Measurements from ENCODE around the gene LDLRAP1.

Gene LDLRAP1

DNA sequence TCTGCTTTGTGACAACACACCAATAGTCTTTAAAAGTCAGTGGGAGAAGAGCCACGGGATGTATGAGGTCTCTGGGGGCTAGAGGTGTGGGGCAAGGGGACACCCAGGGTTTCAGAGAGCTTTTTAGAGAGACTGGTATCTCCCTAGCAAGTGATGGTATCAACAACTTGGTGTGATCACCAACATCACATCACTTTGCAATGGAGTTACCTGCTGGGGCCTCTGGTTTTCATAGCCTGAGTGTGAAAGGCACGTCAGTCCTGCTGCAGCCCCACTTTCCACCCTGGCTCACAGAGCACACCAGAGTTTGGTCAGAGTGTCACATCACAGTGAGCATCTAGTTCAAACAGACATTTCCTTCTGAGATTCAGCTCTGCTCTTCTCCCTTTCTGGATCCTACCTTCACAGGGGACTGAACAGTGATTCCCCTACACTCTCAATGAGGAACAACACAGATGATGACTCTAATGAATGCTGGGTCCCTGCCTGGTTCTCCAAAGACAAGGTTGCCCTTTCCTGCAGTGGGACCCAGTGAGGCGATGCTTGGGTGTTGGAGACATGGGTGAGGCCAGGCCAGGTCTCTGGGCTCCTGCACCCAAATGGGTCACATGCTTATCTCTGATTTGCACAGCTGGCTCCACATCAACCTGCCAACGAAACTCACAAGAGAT is 71.2 kb downstream of the LDLRAP1 start:
- H3K36me3 ChIP-seq (ENCODE audit: control insufficient read depth, insufficient read depth, low read length): no peaks in the 10 kb centered on the region
- H3K27ac ChIP-seq (ENCODE audit: low read depth, low read length): no peak overlapping the region
- no peak overlapping the region for H2BK5ac ChIP-seq (ENCODE audit: low read length)
- peaks cover 5% of the 10 kb centered on the region for H3K4me1 ChIP-seq (ENCODE audit: control insufficient read depth, low read depth, low read length)
- H4K5ac ChIP-seq (ENCODE audit: low read length): no peak overlapping the region
- no peak overlapping the region for H3K9ac ChIP-seq (ENCODE audit: low read length)
- H3K23ac ChIP-seq (ENCODE audit: low read length): no peak overlapping the region
- no peak overlapping the region for H2BK120ac ChIP-seq (ENCODE audit: low read depth, low read length)
- no peak overlapping the region for H3K4me3 ChIP-seq (ENCODE audit: low read length)
- no peak overlapping the region for H3K4me2 ChIP-seq (ENCODE audit: low read length)
- H3K4ac ChIP-seq (ENCODE audit: low read depth, low read length): no peak overlapping the region
- H3K18ac ChIP-seq (ENCODE audit: low read length): no peak overlapping the region
- no peak overlapping the region for H4K8ac ChIP-seq (ENCODE audit: low read depth, low read length)
- H3K56ac ChIP-seq (ENCODE audit: low read length): no peak overlapping the region
- no CpG with 5 or more reads among the region's 4 CpGs for WGBS (ENCODE audit: extremely low coverage, insufficient coverage, low lambda C conversion rate)
- no peak overlapping the region for H2AK5ac ChIP-seq (ENCODE audit: low read length)
- no peaks in the 10 kb centered on the region for H3K27me3 ChIP-seq (ENCODE audit: insufficient read depth, low read length, poor library complexity)
- no peak overlapping the region for H2BK15ac ChIP-seq (replicated peaks; ENCODE audit: low read depth)
- no peak for DNase-seq
- H3K79me2 ChIP-seq (ENCODE audit: control insufficient read depth, insufficient read depth, low read length): no peaks in the 10 kb centered on the region
- no peaks in the 10 kb centered on the region for H3K79me1 ChIP-seq (ENCODE audit: low read length)

GRCh38 chr1:25615172-25615541 is 71.8 kb downstream of the LDLRAP1 start:
- no CpG with 5 or more reads among the region's 7 CpGs for WGBS (ENCODE audit: extremely low coverage, insufficient coverage, low lambda C conversion rate)

DNA sequence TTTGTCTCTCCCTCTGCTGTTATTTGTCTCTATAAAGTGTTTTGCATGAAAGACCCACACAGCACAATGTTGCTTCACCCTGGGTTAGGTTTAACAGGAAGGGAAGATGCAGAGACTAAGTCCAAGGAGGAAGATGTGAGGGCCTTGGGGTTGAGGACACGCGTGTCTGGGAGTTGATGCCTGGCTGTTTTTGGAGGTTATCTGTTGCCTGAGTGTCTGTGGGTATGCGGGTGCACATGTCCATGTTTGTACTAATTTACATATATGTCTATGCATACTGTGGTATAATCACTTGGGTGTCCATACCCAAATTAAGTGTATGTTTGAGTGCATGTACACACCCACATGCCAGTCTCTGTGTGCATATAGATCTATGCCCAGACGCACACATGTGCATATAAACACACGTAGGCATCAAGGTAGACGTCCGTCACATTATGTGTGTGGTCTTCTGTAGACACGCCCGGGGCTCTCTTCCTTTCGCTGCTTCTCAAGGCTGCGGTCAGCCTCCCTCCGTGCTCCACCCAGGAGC is 72.2 kb downstream of the LDLRAP1 start:
- peak overlapping the region; percentile 35 for H3K18ac ChIP-seq (ENCODE audit: low read length)
- H3K79me2 ChIP-seq (ENCODE audit: control insufficient read depth, insufficient read depth, low read length): no peaks in the 10 kb centered on the region
- H2AK5ac ChIP-seq (ENCODE audit: low read length): no peak overlapping the region
- no peak overlapping the region for H4K8ac ChIP-seq (ENCODE audit: low read depth, low read length)
- peak overlapping the region; percentile 81 for H3K9ac ChIP-seq (ENCODE audit: low read length)
- no CpG with 5 or more reads among the region's 12 CpGs for WGBS (ENCODE audit: extremely low coverage, insufficient coverage, low lambda C conversion rate)
- peak overlapping the region; percentile 32 for H3K27ac ChIP-seq (ENCODE audit: low read depth, low read length)
- no peaks in the 10 kb centered on the region for H3K27me3 ChIP-seq (ENCODE audit: insufficient read depth, low read length, poor library complexity)
- peak overlapping the region; percentile 45 for H2BK5ac ChIP-seq (ENCODE audit: low read length)
- H3K23ac ChIP-seq (ENCODE audit: low read length): no peak overlapping the region
- no peak overlapping the region for H4K5ac ChIP-seq (ENCODE audit: low read length)
- no peak overlapping the region for H2BK15ac ChIP-seq (replicated peaks; ENCODE audit: low read depth)
- H3K56ac ChIP-seq (ENCODE audit: low read length): peak overlapping the region; percentile 93
- DNase-seq: no peak
- no peak overlapping the region for H2BK120ac ChIP-seq (ENCODE audit: low read depth, low read length)
- H3K4me2 ChIP-seq (ENCODE audit: low read length): peak overlapping the region; percentile 78
- H3K36me3 ChIP-seq (ENCODE audit: control insufficient read depth, insufficient read depth, low read length): no peaks in the 10 kb centered on the region
- H3K4ac ChIP-seq (ENCODE audit: low read depth, low read length): no peak overlapping the region
- peak overlapping the region; percentile 50 for H3K4me3 ChIP-seq (ENCODE audit: low read length)
- no peaks in the 10 kb centered on the region for H3K79me1 ChIP-seq (ENCODE audit: low read length)
- H3K4me1 ChIP-seq (ENCODE audit: control insufficient read depth, low read depth, low read length): peaks cover 5% of the 10 kb centered on the region

More at GRCh38 chr1:25615172-25615541, 71.8 kb downstream of the LDLRAP1 start:
- no peak overlapping the region for H3K4me3 ChIP-seq (ENCODE audit: low read length)
- no peak overlapping the region for H3K4me2 ChIP-seq (ENCODE audit: low read length)
- H3K36me3 ChIP-seq (ENCODE audit: control insufficient read depth, insufficient read depth, low read length): no peaks in the 10 kb centered on the region
- H3K27me3 ChIP-seq (ENCODE audit: insufficient read depth, low read length, poor library complexity): no peaks in the 10 kb centered on the region
- H3K23ac ChIP-seq (ENCODE audit: low read length): no peak overlapping the region
- no peak overlapping the region for H2BK120ac ChIP-seq (ENCODE audit: low read depth, low read length)
- H3K27ac ChIP-seq (ENCODE audit: low read depth, low read length): no peak overlapping the region
- H3K4me1 ChIP-seq (ENCODE audit: control insufficient read depth, low read depth, low read length): peaks cover 5% of the 10 kb centered on the region
- no peak overlapping the region for H4K5ac ChIP-seq (ENCODE audit: low read length)
- no peak overlapping the region for H2AK5ac ChIP-seq (ENCODE audit: low read length)
- no peak overlapping the region for H2BK15ac ChIP-seq (replicated peaks; ENCODE audit: low read depth)
- H3K79me2 ChIP-seq (ENCODE audit: control insufficient read depth, insufficient read depth, low read length): no peaks in the 10 kb centered on the region
- no peak overlapping the region for H3K56ac ChIP-seq (ENCODE audit: low read length)
- no peak overlapping the region for H4K8ac ChIP-seq (ENCODE audit: low read depth, low read length)
- no peak overlapping the region for H3K18ac ChIP-seq (ENCODE audit: low read length)
- DNase-seq: no peak
- no peak overlapping the region for H2BK5ac ChIP-seq (ENCODE audit: low read length)
- no peaks in the 10 kb centered on the region for H3K79me1 ChIP-seq (ENCODE audit: low read length)
- H3K9ac ChIP-seq (ENCODE audit: low read length): no peak overlapping the region
- H3K4ac ChIP-seq (ENCODE audit: low read depth, low read length): no peak overlapping the region

DNA sequence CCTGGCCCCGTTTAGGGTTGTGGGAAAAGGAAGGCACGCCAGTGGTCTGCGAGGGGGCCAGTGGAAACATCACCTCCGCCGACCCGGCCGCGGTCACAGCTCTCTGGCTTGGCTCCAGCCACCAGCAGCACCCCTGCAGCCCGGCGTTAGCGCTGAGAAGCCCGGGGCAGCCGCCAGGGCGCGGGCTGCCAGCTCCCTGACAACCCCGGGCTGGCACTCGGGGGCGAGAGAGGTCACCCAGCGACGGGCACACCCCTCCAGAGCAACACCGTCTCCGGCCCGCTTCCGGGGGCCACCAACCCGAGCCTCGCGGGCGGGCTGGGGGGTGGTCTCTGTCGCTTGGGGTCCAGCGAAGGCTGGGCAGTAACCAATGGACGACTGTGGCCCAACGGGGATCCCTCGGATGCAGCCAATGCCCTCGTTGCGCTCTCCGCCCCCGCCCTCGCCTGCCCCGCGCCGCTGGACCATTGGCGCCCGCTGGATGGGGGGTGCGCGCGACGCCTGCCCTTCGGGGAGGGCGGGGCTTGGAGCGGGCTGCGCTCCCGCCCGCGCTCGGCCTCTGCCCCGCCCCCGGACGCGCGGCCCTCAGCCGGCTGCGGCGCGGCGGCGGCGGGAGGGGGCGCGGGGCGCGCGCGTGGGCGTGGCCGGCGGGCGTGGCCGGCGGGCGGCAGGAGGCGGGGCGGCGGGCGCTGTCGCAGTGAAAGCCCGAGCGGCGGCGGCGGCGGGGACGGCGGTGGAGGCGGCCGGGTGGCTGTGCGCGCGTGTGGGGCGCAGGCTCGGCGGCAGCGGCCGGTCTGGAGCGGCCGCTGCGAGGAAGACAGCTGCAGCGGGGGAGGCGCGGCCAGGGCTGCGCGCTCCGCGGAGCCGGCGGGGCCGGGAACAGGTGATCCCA is 72.9 kb downstream of the LDLRAP1 start, which contains the start of gene MAN1C1:
Gene MAN1C1 (plus strand): TSS at position 697 of the 892 bp plus-strand sequence. CDS start 1,007 bp downstream, outside the sequence.
- WGBS (ENCODE audit: extremely low coverage, insufficient coverage, low lambda C conversion rate): no CpG with 5 or more reads among the region's 116 CpGs
- H2AK5ac ChIP-seq (ENCODE audit: low read length): no peak within 1 kb of the TSS
- no peaks in the 10 kb centered on the region for H3K27me3 ChIP-seq (ENCODE audit: insufficient read depth, low read length, poor library complexity)
- peak; percentile 95 for DNase-seq
- H3K4ac ChIP-seq (ENCODE audit: low read depth, low read length): peak within 1 kb of the TSS; percentile 57
- H3K9ac ChIP-seq (ENCODE audit: low read length): peak within 1 kb of the TSS; percentile 81
- H3K36me3 ChIP-seq (ENCODE audit: control insufficient read depth, insufficient read depth, low read length): no peaks in the 10 kb centered on the region
- H2BK15ac ChIP-seq (replicated peaks; ENCODE audit: low read depth): no peak within 1 kb of the TSS
- H3K18ac ChIP-seq (ENCODE audit: low read length): peak within 1 kb of the TSS; percentile 82
- no peaks in the 10 kb centered on the region for H3K79me1 ChIP-seq (ENCODE audit: low read length)
- H4K8ac ChIP-seq (ENCODE audit: low read depth, low read length): no peak within 1 kb of the TSS
- peak within 1 kb of the TSS; percentile 50 for H3K4me3 ChIP-seq (ENCODE audit: low read length)
- H3K4me1 ChIP-seq (ENCODE audit: control insufficient read depth, low read depth, low read length): peaks cover 10% of the 10 kb centered on the region
- peak within 1 kb of the TSS; percentile 32 for H3K27ac ChIP-seq (ENCODE audit: low read depth, low read length)
- peak within 1 kb of the TSS; percentile 80 for H3K23ac ChIP-seq (ENCODE audit: low read length)
- peak within 1 kb of the TSS; percentile 93 for H3K56ac ChIP-seq (ENCODE audit: low read length)
- H4K5ac ChIP-seq (ENCODE audit: low read length): no peak within 1 kb of the TSS
- no peaks in the 10 kb centered on the region for H3K79me2 ChIP-seq (ENCODE audit: control insufficient read depth, insufficient read depth, low read length)
- H2BK5ac ChIP-seq (ENCODE audit: low read length): peak within 1 kb of the TSS; percentile 45
- no peak within 1 kb of the TSS for H2BK120ac ChIP-seq (ENCODE audit: low read depth, low read length)
- H3K4me2 ChIP-seq (ENCODE audit: low read length): peak within 1 kb of the TSS; percentile 89

GRCh38 chr1:25616987-25617624 is 73.7 kb downstream of the LDLRAP1 start:
- H2BK120ac ChIP-seq (ENCODE audit: low read depth, low read length): no peak overlapping the region
- H3K23ac ChIP-seq (ENCODE audit: low read length): peak overlapping the region; percentile 80
- no peak overlapping the region for H2BK15ac ChIP-seq (replicated peaks; ENCODE audit: low read depth)

More at GRCh38 chr1:25616987-25617624, 73.7 kb downstream of the LDLRAP1 start:
- Histone ChIP-seq H3K27me3 (ENCODE audit: insufficient read depth, low read length, poor library complexity) (no peaks in the 10 kb centered on the region), H2BK5ac (ENCODE audit: low read length) (no peak overlapping the region), H2AK5ac (ENCODE audit: low read length) (no peak overlapping the region), H3K18ac (ENCODE audit: low read length) (peak overlapping the region; percentile 82), H3K4ac (ENCODE audit: low read depth, low read length) (peak overlapping the region; percentile 57), H3K4me1 (ENCODE audit: control insufficient read depth, low read depth, low read length) (peaks cover 11% of the 10 kb centered on the region), H3K56ac (ENCODE audit: low read length) (peak overlapping the region; percentile 84), H3K9ac (ENCODE audit: low read length) (peak overlapping the region; percentile 69), H3K79me1 (ENCODE audit: low read length) (no peaks in the 10 kb centered on the region), H3K4me3 (ENCODE audit: low read length) (peak overlapping the region; percentile 43), H3K4me2 (ENCODE audit: low read length) (peak overlapping the region; percentile 89), H3K36me3 (ENCODE audit: control insufficient read depth, insufficient read depth, low read length) (no peaks in the 10 kb centered on the region), H3K79me2 (ENCODE audit: control insufficient read depth, insufficient read depth, low read length) (no peaks in the 10 kb centered on the region), H4K5ac (ENCODE audit: low read length) (no peak overlapping the region), H3K27ac (ENCODE audit: low read depth, low read length) (no peak overlapping the region), H4K8ac (ENCODE audit: low read depth, low read length) (no peak overlapping the region)
- DNase-seq: no peak
- no CpG with 5 or more reads among the region's 94 CpGs for WGBS (ENCODE audit: extremely low coverage, insufficient coverage, low lambda C conversion rate)

Data from mesendoderm (in vitro differentiated cells).